Activated T-cell treated with anti-CD3 and anti-CD28 coated beads, Interleukin-2, amount 50 U/mL, for 1 hour (primary cell): ENCODE results near the gene ARPC1B.
"Not testable (repeated sequence)": the region's sequence is repeated elsewhere in the genome, so short reads cannot be mapped to it uniquely, and the experiment has no call there.

Experiments used
- DNase-seq: peaks from one replicate; pipeline ENCODE4 v3.0.0-alpha.2; 2020

The ARPC1B gene

GRCh38 chr7:99374111-99375064 is at the start of gene ARPC1B:
Gene ARPC1B (plus strand): TSS chr7:99374730. CDS start chr7:99385715, 10,985 bp downstream.
- DNase-seq = peak; percentile 85

- no peak for DNase-seq
Measured at GRCh38 chr7:99325001-99325493, 49.5 kb upstream of the ARPC1B start.

GRCh38 chr7:99325592-99326407 is 48.7 kb upstream of the ARPC1B start, which contains the start of gene ARPC1A:
Gene ARPC1A (plus strand): TSS chr7:99325898. CDS start chr7:99333354, 7,456 bp downstream.
- DNase-seq = peak; percentile 96

- DNase-seq = no peak
Measured at GRCh38 chr7:99326408-99326782, 48.1 kb upstream of the ARPC1B start.

GRCh38 chr7:99330314-99330961 is 44.1 kb upstream of the ARPC1B start:
- not testable (repeated sequence) for DNase-seq

GRCh38 chr7:99331002-99331401 is 43.5 kb upstream of the ARPC1B start:
- DNase-seq = no peak

GRCh38 chr7:99339595-99339994 is 34.9 kb upstream of the ARPC1B start:
- no peak for DNase-seq

- DNase-seq = no peak
Measured at GRCh38 chr7:99340659-99341058, 33.9 kb upstream of the ARPC1B start.

GRCh38 chr7:99344061-99344647 is 30.4 kb upstream of the ARPC1B start:
- DNase-seq = no peak

- DNase-seq = not testable (repeated sequence)
Measured at GRCh38 chr7:99350641-99351040, 23.9 kb upstream of the ARPC1B start.

- no peak for DNase-seq
Measured at GRCh38 chr7:99352247-99352646, 22.3 kb upstream of the ARPC1B start.

- DNase-seq = no peak
Measured at GRCh38 chr7:99355098-99355497, 19.4 kb upstream of the ARPC1B start.

GRCh38 chr7:99357701-99358490 is 16.6 kb upstream of the ARPC1B start:
- DNase-seq = no peak

- DNase-seq = not testable (repeated sequence)
Measured at GRCh38 chr7:99358521-99358920, 16.0 kb upstream of the ARPC1B start.

- no peak for DNase-seq
Measured at GRCh38 chr7:99359465-99360154, 14.9 kb upstream of the ARPC1B start.

- no peak for DNase-seq
Measured at GRCh38 chr7:99362801-99363200, 11.7 kb upstream of the ARPC1B start.

- DNase-seq = no peak
Measured at GRCh38 chr7:99363286-99363685, 11.2 kb upstream of the ARPC1B start.

- DNase-seq = peak; percentile 79
Measured at GRCh38 chr7:99365318-99366141, 9.0 kb upstream of the ARPC1B start.

- no peak for DNase-seq
Measured at GRCh38 chr7:99366646-99367045, 7.9 kb upstream of the ARPC1B start.
